ENCODE measurements around the gene ABCB9.

GRCh38 chr12:122948605-122949004 is 17.7 kb downstream of the ABCB9 start:
- TF ChIP-seq CTCF (conservative IDR thresholded peaks at IDR 0.05; ENCODE audit: low read depth, low read length) = no peak
- no peak for TF ChIP-seq EZH2 (IDR thresholded peaks at IDR 0.05; ENCODE audit: low read length, unreplicated experiment)
